HG03039 (cell line): ENCODE measurements around the gene ACP6.

Experiments used
- ATAC-seq: cut with Tn5 transposase; IDR thresholded peaks from one replicate; pipeline ENCODE4 v1.9.1; 2021; ENCODE audit warnings: mild to moderate bottlenecking, moderate library complexity; ENCODE audit not compliant: unreplicated experiment

ACP6 gene

DNA sequence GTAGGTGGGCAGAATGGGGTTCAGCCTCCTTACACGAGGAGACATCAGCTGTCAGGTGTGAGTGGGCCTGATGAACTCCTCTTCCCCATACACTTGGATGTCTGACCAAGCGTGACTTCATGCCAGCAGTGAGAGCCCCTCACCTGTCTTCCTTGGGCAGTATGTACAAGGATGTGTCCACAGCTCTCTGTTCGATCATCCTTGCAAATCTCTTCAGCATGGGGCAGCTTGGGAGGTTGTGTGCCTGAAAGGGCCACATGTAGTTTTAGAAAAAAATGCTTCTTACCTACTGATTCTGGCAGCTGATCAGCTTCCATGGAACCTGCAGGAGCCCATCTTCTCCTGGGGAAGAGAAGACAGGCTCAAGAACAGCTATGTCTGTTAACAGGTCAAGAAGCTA, 18.0 kb downstream of the ACP6 start:
- no peak for ATAC-seq

DNA sequence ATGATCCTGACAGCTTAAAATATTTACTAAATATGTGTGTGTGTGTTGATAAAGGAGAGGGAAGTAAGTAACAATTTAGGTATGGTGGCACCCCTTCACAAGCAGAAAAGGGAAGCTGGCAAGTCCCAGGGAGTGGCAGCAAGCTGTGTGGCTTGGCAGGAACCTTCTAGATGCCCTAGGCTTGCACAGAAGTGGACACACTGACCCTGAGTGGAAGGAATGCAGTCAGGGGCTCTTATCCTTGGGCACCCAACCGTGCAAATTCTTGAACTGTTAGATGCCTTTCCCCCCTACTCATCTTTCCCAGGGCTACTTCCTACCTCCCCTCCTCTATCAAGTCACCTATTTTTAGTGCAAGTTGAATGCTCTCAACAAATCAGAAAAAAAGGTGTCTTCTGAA, 18.9 kb downstream of the ACP6 start:
- ATAC-seq: no peak

DNA sequence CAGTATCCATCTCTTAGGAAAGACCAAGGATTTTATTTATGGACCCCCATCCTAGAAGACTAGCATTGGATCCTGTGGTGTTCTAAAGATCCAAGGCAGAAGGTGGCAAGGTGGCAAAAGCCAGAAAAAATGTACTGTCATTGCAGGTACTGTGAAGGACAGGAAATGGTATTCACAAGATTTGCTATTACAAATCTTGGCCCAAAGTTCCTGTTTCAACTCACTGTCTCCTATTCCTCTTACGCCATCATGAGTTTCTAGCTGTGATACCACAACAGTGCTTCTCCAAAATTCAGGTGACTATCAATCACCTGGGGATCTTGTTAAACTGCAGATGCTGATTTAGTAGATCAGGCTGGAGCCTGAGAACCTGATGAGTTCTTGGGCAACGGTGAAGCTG, 21.4 kb downstream of the ACP6 start:
- ATAC-seq: no peak

DNA sequence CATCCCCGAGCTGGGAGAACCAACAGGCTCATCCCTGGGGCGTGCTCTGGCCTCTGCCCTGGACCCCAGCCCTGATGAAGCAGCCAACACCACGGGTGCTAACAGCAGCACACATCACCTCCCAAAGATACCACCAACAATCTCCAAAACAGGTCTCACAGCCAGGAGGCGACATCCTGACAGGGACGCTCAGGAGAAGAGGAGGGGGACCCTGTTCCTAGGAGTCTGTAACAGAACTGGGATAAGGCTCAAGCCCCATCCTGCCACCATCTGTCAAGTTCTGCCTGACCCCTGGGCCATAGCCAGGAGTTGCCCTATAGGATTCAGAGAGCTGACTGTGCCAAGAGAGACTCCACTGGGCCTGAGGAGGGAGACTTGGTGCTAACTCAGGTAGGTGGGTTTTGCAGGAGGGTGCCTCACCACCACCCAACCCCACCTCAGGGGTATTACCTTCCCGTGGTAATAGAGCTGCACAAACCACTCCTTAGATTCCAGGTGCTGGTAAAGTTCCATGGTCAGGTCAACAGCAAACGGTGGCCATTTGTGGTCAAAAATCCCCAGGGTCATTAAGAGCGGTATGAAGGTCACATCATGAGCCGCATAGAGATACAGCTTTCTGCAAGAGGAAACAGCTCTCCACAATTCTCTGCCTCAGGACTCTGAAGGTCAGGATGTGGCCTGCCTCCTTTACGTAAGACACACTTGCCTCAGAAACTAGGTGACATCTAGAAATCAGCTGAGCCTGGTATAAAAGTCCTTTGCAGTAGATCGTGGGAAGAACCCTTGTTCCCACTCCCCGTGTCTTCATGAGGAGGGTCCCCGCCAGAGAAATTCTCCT, 22.3 kb downstream of the ACP6 start:
- ATAC-seq: no peak

DNA sequence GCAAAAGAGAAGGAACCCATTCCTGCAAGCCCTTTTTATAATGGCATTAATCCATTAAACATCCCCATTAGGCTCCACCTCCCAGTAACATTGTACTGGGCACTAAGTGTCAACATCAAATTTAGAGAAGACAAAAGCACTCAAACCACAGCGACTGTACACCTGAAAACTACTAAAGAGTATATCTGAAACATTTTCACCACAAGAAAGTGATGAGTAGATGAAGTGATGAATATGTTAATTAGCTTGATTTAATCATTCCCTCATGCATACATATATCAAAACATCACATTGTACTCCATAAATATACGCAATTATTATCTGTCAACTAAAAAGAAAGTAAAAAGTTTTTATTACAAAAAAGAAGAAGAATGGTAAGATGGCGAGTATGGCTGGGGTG, 26.4 kb downstream of the ACP6 start:
- ATAC-seq: no peak

DNA sequence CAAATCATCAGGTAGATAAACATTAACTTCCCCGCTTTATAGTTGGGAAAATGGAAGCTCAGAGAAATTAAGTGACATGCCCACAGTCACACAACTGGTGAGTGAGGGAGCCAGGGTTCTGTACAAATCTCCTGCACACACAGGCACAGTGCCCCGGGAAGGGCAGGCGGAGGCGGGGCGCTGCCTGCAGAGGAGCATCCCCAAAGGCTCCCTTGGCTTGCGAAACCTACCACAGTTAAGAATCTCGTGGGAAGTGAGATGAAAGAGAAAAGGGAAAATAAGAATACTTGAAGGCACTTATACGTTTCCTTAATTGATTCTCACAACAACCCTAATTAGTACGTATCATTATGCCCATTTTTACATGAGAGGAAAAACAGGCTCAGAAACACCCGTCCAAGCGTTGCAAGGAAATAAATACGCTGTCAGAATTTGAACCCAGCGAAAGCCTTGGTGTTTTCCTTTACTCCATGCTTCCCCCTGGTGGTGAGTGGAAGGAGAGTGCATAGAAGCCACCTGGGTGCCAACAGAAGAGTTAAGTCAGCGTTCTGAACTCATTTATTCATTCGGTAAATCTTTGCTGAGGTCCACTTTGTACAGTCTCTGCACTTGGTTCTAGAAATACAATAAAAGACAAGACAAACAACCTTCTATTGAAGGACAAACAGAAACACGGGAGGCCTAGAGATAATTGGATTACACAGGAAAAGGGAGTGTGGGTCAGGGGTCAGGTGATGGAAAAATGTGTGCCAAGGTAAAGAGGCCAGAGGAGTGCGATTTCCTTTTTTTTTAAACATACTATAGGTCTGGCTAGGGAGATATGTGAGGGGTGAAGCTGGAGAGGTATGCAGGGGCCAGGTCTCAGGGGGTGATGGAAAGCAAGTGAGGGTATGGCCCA, 28.4 kb downstream of the ACP6 start:
- ATAC-seq: no peak

DNA sequence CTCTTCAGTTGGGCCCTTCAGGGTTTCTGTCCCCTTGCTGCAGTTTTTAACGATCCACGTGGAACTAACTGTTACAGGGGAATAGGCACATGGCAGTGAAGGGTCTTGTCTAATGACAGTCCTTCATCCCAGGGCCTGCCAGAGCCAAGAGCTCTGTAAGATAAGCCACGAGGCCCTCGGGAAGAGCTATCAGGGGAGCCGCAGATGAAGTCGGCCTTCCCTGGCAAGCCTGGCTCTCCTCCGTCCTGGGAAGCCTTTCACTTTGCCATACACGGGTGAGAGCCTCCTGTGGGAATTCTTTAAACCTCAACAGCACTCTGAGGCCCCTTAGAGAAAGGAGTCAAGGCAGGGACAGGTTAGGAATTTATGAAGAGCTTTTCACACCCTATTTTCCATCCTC, 29.0 kb downstream of the ACP6 start:
- no peak for ATAC-seq

DNA sequence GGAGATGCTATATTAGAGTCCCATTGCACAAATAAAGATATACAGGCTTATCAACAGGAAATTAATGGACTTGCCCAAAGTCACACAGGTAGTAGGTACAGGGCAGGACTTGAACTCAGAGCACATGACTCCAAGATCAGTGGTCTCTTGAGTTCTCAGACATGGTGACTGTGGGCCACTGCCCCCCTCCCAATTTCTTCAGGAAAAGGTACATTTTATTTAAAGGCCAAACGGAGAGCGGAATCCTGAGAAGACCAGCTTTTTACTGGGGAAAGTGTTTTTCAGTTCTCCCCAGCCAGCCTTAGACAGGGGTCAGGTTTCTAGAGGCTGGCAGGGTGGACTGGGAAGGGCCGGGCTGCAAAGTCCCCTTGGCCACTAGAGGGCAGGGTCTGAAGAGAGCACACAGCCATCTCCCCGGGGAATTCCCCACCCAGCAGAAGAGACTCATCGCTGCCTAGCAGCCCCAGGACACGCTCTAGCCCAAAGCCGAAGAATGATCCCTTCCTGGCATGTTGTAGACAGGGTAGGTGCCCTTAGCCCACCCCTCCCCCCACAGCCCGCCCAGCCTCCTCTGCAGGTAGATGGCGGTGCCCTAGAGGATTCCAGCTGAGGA, 29.7 kb downstream of the ACP6 start:
- peak; percentile 94 for ATAC-seq

DNA sequence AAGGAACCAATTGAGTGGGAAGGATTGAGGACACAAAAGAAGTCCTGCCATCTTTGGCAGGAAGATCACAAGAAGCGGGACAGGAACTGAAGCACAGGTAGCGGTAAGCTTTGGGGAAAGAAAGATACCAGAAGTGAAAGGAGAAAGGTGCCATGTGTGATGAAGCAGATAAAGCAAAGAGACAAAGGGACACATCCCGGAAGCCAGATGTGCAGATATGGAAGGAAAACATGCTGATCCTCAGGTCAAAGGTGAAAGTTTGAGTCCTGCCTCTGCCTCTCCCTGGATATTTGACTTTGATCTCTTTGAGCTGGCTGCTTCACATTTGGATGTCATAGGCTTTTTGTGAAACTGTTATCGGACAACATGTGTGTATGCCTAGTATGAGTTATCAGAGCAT, 34.0 kb downstream of the ACP6 start:
- ATAC-seq: no peak

DNA sequence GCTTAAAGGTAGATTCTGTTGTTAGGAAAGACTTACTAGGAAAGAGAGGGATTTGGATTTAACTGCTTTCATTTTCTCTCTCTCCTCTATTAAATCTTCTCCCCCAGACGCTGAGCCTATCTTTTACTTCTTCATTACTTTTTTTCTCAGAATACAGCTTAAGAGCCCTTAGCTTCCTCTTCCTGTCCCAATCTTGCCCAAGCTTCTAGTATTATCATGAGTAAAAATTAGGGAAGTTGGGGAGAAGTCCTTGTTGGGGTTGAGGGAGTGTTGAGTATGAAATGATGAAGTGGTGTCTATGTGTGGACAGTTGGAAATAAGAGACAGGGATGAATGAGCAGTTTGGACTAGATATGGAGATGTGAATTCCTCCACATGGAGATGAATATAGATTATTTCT, 35.0 kb downstream of the ACP6 start:
- no peak for ATAC-seq

DNA sequence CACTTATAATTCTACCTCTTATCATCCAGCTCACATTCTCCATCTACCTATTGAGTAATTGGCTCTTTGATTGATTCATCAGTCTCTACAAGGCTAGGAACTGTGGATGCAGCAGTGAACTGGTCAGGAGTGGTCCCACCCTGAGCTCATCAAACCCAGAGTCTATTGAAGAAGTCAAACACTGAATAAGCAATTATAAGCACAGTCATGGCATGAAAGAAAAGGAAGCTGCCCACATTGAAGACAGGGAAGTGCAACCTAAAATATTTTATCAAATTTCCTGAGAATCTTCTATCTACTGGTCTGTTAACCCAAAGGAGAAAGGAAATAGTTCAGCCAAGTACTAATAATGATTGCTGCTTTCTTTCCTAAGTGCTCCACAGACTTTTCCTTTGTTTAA, 35.7 kb downstream of the ACP6 start:
- no peak for ATAC-seq

DNA sequence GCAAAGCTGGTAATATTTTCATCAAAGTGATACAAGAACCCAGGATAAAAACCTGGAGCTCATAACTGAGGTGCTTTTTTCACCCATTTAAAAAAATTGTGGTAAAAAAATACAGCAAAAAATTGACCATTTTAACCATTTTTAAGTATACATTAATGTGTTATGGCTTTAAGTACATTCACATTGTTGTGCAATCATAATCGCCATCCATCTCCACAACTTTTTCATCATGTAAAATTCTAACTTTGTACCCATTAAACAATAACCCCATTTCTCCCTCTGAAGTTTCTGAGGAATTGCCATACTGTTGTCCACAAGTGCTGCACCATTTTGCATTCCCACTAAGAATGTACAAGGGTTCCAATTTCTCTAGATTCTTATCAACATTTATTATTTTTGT, 36.6 kb downstream of the ACP6 start:
- ATAC-seq: no peak

DNA sequence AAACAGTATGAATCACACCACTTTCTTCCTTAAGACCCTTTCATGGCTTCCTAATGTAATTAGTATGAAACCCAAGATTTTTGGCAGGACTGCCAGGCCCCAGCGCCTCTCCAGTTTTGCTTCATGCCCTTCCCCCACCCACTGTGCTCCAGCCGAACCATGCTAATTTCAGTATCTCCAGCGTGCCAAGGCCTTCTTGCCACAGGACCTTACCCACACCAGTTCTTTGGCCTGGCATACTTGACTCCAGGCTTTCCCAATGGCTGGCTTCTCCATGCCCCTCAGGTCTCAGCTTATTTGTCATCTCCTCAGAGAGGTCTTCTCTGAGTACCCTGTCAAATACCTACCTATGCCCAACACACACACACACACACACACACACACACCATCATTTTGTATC, 38.5 kb downstream of the ACP6 start:
- ATAC-seq: no peak

DNA sequence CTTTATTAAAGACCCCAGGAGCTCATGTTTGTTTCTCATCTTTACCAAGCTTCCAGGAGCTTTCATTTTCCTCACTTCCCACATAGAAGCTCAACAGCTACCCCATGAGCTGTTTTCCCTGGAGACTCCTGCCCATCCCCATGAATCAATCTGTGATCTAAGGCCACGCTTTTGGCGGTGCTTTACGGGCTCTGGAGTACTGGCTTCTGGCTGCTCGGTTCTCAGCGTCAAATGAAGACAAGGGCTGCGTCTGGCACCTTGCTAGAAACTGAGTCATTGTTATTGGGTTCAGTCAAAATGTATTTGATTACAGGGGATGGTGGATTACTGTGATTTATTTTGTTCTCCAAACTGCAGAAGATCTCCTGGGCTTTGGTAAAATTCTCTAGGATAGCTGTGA, 39.9 kb downstream of the ACP6 start:
- ATAC-seq: no peak

DNA sequence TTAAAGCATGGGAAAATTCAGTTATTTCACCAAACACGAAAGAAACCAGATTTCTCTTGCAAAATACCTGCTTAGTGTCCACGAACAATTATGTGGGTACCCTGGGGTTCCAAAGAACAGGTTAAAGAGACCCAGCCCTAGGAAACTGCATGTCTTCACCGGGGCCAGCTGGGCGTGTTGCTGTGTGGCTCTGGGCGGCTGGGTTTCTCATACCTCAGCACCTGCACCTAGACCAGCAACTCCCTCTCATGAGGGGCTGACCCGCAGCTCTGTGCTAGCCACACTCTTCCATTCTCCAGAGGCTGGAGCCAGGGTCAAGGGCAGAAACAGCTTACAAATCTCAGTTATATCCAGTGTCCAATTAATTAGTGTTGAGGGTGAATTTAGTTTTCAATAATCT, 40.3 kb downstream of the ACP6 start:
- ATAC-seq: no peak

DNA sequence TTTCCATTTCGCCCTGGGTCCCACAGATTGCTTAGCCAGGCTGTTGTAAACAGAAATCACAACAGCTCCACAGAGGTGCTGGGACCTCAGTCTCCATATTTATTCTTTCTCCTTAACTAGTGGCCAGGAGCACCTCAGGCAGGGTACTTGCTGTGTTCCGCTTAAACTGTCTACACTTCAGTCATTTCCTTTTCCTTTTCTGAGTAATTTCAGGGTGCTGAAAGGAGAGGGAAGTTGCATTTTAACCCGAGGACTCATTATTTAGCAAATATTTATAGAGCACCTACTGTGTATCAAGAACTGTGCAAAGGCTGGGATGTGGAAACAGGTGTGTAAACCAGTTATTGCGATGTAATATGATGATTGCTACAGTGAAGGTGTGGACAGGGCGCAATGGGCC, 41.9 kb downstream of the ACP6 start:
- ATAC-seq: no peak

DNA sequence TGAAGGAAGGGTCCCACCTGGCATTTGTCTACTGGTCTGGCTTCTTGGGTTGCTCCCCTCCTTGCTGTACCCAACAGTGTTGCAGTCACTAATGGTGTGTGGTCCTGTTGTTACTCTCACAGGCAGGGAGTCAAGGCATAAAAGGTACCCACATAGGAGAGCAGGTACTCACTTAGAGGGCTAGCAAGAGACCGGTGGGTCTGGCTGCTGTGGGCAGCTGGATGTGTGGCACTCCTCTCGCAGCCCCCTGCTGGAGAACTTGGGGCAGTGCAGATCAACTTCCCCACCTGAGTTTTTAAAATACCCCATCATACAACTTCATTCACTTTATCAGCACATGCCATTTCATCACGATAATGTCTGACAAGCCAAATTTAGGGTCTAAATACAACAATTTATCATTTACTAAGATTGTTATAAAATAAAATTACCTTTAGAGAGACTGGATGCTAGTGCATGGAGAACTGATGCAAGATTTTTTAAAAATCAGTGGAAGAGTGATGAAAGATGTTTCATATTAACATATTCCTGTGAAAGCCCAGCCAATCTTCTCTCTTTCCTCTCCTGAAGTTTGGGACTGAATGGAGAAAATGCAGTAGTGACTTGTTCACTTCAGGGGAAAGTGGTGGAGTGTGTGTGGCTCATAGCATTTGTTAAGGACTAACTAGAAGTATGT, 42.8 kb downstream of the ACP6 start:
- ATAC-seq: no peak

DNA sequence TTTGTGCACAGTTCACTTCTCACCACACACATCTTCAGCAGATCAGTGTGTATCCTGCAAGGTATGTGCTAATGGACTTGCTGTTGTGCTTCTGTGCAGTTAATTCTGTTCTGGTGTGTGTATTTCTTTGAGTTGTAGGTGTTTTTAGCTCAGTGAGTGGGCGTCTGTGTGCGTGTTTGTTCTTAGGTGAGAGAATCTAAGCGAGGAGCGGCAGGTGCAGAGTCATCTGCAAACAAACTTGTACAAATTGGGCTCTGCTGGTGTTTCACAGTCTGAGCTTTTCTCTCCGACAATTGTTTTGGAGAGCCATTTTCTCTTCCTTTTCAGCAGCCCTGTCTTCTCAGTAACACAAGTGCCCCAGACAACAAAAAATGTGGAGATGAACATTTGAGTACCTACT, 43.6 kb downstream of the ACP6 start:
- no peak for ATAC-seq

DNA sequence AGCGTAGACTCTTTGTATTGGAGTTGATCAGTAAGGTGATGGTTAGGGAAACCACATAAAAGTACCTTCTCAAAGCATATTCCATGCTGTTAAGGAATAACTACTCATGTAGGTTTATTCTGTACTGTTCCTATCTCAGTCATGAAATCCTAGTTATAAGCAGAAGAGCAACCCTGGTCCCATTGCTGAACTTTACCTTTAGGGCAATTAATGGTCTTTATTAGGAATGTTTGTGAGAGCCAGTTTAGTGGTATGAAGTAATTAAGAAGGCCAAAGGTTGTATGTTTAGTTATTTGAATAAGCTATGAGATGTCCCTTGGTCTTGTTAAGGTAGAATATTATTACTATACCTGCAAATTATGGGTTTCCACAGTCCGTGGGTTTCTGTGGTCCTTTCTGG, 44.0 kb downstream of the ACP6 start:
- ATAC-seq: no peak

DNA sequence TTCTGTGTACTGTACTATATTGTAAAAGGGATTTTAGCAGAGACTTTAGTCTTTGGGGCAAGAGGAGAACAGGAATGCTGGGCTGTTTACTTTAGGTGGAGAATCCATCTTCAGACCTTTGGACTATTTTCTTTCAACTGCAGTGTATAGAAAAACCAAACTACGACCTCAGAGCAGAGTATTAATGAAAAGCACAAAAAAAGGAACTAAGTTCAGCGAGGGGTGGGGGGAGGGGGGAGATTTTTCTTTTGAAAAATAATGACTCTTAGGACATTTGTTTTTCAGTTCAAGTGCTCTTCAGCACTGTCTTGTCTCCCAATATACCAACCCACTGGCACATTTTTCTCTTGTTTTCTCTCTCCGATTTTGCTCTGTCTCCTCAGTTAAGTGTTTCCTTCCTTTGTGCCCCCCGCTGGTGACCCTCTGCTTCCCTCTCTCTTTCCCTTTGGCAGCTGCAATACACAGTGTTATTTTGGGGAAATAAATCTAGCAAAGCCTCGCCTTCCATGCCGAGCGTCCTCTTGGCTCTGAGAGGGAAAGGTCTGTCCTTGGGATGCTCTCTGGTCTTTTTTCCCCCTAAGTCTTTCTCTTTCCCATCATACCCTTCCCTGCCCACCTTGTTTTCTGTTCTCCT, 44.8 kb downstream of the ACP6 start:
- no peak for ATAC-seq

DNA sequence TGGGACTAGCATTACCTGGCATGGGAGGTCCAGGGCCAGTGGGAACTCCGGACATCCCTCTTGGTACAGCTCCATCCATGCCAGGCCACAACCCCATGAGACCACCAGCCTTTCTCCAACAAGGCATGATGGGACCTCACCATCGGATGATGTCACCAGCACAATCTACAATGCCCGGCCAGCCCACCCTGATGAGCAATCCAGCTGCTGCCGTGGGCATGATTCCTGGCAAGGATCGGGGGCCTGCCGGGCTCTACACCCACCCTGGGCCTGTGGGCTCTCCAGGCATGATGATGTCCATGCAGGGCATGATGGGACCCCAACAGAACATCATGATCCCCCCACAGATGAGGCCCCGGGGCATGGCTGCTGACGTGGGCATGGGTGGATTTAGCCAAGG, 45.8 kb downstream of the ACP6 start:
- no peak for ATAC-seq
